Esophagus muscularis mucosa (tissue), 4 donors: ENCODE results near the gene CYFIP2. TPM values are rescaled to one million over a fixed set of nuclear protein-coding genes. Genes with fewer than 3 reads are reported as not detected.
"Not testable (repeated sequence)": the region's sequence is repeated elsewhere in the genome, so short reads cannot be mapped to it uniquely, and the experiment has no call there.

Source experiments
- DNase-seq: peaks from one replicate; pipeline ENCODE4 v3.0.0-alpha.2; 2017; ENCODE audit errors: extremely low spot score
- H3K27ac ChIP-seq, 4 donors: fragments of 200-600 bp; sonication (generic); replicated peaks in 1 of 4; 1 replicate in 3 of 4; 2 replicates in 1 of 4; pipeline ENCODE4 v1.5.1; 2016 to 2019; ENCODE audit warnings: mild to moderate bottlenecking in 1 of 4
- H3K27me3 ChIP-seq, 4 donors: fragments of 200-600 bp; sonication (generic); one replicate each; pipeline versions ENCODE4 v1.5.1 to v1.6.0; 2016 to 2019
- H3K36me3 ChIP-seq, 4 donors: fragments of 200-600 bp; sonication (generic); one replicate each; pipeline ENCODE4 v1.5.1; 2016 to 2019
- H3K4me1 ChIP-seq, 4 donors: fragments of 200-600 bp; sonication (generic); one replicate each; pipeline ENCODE4 v1.5.1; 2016 to 2019
- H3K4me3 ChIP-seq, 4 donors: fragments of 200-600 bp; sonication (generic); 1 replicate in 2 of 4; 2 replicates in 2 of 4; pipeline ENCODE4 v1.5.1; 2016 to 2019; ENCODE audit warnings: mild to moderate bottlenecking in 4 of 4, moderate library complexity in 1 of 4
- H3K9me3 ChIP-seq, 4 donors: fragments of 200-600 bp; sonication (generic); 1 replicate in 3 of 4; 2 replicates in 1 of 4; pipeline ENCODE4 v1.5.1; 2016 to 2019
- EP300 ChIP-seq: sonication (generic); formaldehyde crosslinking; IDR thresholded peaks from one replicate; pipeline ENCODE4 v1.6.1; 2017; ENCODE audit warnings: antibody characterized with exemption
- POLR2A ChIP-seq: fragments of 450-650 bp; IDR thresholded peaks from one replicate; pipeline ENCODE4 v1.6.1; 2017; ENCODE audit warnings: antibody characterized with exemption, moderate library complexity, mild to moderate bottlenecking, low read depth
- POLR2AphosphoS5 ChIP-seq, 2 donors: sonication (generic); formaldehyde crosslinking; IDR thresholded peaks; one replicate each; pipeline ENCODE4 v1.6.1; 2017; ENCODE audit warnings: antibody characterized with exemption in 2 of 2
- WGBS: methylation state at CpG from one replicate; pipeline ENCODE4 v1.1.5; 2018; 5-methylcytosine and 5-hydroxymethylcytosine counted together
- intact Hi-C: fragments of 100-400 bp; cut with DNase I; formaldehyde crosslinking; loops from one replicate; pipeline ENCODE4 v1.15.1; 2023
- total RNA-seq, 4 donors: library from RNA; depleted of rRNA; stranded (reverse); fragments of >200 nt; gene quantifications; one replicate each; pipeline versions ENCODE4 v1.1.0 to v1.2.1, GENCODE V29; 2016
- TF ChIP-seq, protein P1 (sequence below), 3 experiments: fragments of 200-600 bp in 2 of 3; fragments of 450-650 bp in 1 of 3; sonication (generic) in 2 of 3; IDR thresholded peaks; one replicate each; pipeline ENCODE4 v1.5.1; 2017 to 2019; ENCODE audit warnings: antibody characterized with exemption in 3 of 3, mild to moderate bottlenecking in 2 of 3, moderate library complexity in 1 of 3

The CYFIP2 gene
- total RNA-seq, 4 donors from 2014 or later = 12.6 to 24.9 (median 14.6) TPM

- DNase-seq = no peak
- TF ChIP-seq POLR2AphosphoS5 (IDR thresholded peaks at IDR 0.05) = no peak
- no peak for TF ChIP-seq EP300
- TF ChIP-seq, protein P1, sequence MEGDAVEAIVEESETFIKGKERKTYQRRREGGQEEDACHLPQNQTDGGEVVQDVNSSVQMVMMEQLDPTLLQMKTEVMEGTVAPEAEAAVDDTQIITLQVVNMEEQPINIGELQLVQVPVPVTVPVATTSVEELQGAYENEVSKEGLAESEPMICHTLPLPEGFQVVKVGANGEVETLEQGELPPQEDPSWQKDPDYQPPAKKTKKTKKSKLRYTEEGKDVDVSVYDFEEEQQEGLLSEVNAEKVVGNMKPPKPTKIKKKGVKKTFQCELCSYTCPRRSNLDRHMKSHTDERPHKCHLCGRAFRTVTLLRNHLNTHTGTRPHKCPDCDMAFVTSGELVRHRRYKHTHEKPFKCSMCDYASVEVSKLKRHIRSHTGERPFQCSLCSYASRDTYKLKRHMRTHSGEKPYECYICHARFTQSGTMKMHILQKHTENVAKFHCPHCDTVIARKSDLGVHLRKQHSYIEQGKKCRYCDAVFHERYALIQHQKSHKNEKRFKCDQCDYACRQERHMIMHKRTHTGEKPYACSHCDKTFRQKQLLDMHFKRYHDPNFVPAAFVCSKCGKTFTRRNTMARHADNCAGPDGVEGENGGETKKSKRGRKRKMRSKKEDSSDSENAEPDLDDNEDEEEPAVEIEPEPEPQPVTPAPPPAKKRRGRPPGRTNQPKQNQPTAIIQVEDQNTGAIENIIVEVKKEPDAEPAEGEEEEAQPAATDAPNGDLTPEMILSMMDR (IDR thresholded peaks at IDR 0.05) = no peak
- TF ChIP-seq POLR2A = no peak
- no peaks in the 10 kb centered on the region for H3K36me3 ChIP-seq
- WGBS = 72% methylated on average over 6 of the region's 6 CpGs
- H3K4me1 ChIP-seq = no peaks in the 10 kb centered on the region
- H3K27me3 ChIP-seq = no peaks in the 10 kb centered on the region
- H3K9me3 ChIP-seq = no peaks in the 10 kb centered on the region
- no peak overlapping the region for H3K27ac ChIP-seq
- intact Hi-C loops = no loop called here
- H3K4me3 ChIP-seq = no peak overlapping the region
Measured at GRCh38 chr5:157232706-157233105, 33.2 kb upstream of the CYFIP2 start.

DNA sequence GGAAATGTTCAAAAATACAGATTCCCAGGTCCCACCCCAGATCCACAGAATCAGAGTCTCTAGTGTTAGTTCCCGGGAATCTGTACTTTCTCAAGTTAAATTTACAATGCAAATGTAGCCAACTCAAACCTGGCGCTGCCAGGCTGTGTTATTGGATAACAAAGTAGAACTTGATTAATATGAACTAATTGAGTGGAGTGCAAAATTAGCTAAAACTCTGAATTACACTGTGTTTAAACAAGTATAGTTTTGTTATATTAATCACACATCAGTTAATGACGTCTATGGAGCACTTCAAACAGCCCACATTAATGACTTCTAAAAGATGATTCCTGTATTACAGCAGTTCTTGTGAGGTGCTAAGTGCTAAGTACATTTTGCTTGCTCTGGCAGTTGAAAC, 32.4 kb upstream of the CYFIP2 start:
- DNase-seq = no peak
- Histone ChIP-seq H3K36me3 (no peaks in the 10 kb centered on the region), H3K9me3 (no peaks in the 10 kb centered on the region), H3K27me3 (no peaks in the 10 kb centered on the region), H3K4me1 (no peaks in the 10 kb centered on the region), H3K27ac (no peak overlapping the region), H3K4me3 (no peak overlapping the region)
- 86% methylated on average over 3 of the region's 3 CpGs for WGBS
- intact Hi-C loops = no loop called here
- TF ChIP-seq POLR2AphosphoS5 (IDR thresholded peaks at IDR 0.05) (no peak), POLR2A (no peak), EP300 (no peak)
- TF ChIP-seq, protein P1 (IDR thresholded peaks at IDR 0.05) = no peak

DNA sequence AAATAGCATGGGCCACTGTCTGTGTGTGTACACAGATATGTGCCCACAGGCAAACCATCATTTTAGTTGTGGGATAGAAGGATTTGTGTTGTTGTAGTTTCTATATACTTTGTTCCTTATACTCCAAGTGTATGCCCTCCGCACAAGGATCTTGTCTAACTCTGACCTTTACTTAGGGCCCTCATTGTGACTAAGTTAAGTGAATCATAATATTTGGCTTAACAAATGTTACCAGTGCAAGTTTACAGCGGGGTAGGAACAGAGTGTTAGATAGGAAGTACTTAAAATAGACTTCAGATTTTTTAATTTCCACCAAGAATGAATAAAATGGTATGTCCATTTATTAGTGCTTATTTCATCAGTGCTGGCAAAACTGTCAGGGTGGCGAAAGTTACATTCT, 29.5 kb upstream of the CYFIP2 start:
- Histone ChIP-seq H3K27ac (no peak overlapping the region), H3K9me3 (no peaks in the 10 kb centered on the region), H3K4me1 (no peaks in the 10 kb centered on the region), H3K4me3 (no peak overlapping the region), H3K27me3 (no peaks in the 10 kb centered on the region), H3K36me3 (no peaks in the 10 kb centered on the region)
- WGBS = 89% methylated on average over 3 of the region's 3 CpGs
- intact Hi-C loops = no loop called here
- no peak for DNase-seq
- TF ChIP-seq POLR2A = no peak
- TF ChIP-seq, protein P1 (IDR thresholded peaks at IDR 0.05) = no peak
- no peak for TF ChIP-seq EP300
- no peak for TF ChIP-seq POLR2AphosphoS5 (IDR thresholded peaks at IDR 0.05)

- no peaks in the 10 kb centered on the region for H3K27me3 ChIP-seq
- WGBS = 65% methylated on average over 4 of the region's 4 CpGs
- H3K36me3 ChIP-seq = no peaks in the 10 kb centered on the region
- no peaks in the 10 kb centered on the region for H3K9me3 ChIP-seq
- DNase-seq = no peak
- H3K27ac ChIP-seq = no peak overlapping the region
- intact Hi-C loops = no loop called here
- no peaks in the 10 kb centered on the region for H3K4me1 ChIP-seq
- no peak for TF ChIP-seq POLR2A
- H3K4me3 ChIP-seq = no peak overlapping the region
Measured at GRCh38 chr5:157241483-157241882, 24.4 kb upstream of the CYFIP2 start.

DNA sequence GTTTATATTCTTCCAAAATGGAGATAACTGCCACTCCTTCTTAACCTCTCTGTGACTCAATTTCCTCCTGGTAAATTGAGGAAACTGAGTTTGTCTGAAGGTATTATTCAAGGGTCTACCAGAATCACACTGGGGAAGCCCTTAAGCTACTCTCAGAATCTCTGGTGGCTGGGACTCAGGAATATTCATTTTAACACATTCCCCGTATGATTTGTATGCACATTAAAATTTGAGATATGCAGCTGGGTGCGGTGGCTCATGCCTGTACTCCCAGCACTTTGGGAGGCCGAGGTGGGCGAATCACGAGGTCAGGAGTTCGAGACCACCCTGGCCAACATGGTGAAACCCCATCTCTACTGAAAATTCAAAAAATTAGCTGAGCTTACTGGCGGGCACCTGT, 21.2 kb upstream of the CYFIP2 start:
- intact Hi-C loops, H3K4me3 ChIP-seq, H3K9me3 ChIP-seq, DNase-seq, H3K4me1 ChIP-seq, H3K36me3 ChIP-seq, H3K27ac ChIP-seq, H3K27me3 ChIP-seq: not testable (repeated sequence)
- 67% methylated on average over 7 of the region's 7 CpGs for WGBS

DNA sequence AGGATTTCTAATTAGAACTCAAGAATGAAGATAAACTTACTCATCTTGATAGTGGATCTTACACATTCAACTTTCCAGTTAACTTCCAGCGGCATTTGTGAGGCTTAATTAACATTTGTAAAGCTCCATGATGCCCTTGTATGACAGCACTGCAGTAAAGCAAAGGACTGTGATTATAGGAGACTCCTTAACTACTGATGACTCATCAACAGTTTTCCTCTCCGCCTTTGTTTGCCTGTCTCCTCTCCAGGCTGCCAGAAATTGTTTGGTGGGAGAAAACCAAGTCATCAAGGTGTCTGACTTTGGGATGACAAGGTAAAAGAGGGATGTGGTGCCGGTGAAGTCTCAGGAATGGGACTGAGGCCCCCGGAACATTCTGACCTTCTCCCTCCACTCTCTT, 20.4 kb upstream of the CYFIP2 start:
- Histone ChIP-seq H3K36me3 (no peaks in the 10 kb centered on the region), H3K27me3 (no peaks in the 10 kb centered on the region), H3K4me3 (no peak overlapping the region), H3K27ac (no peak overlapping the region), H3K4me1 (no peaks in the 10 kb centered on the region), H3K9me3 (no peaks in the 10 kb centered on the region)
- no peak for DNase-seq
- 70% methylated on average over 4 of the region's 4 CpGs for WGBS
- no peak for TF ChIP-seq EP300
- TF ChIP-seq, protein P1 (IDR thresholded peaks at IDR 0.05) = no peak
- TF ChIP-seq POLR2A = no peak
- TF ChIP-seq POLR2AphosphoS5 (IDR thresholded peaks at IDR 0.05) = no peak
- intact Hi-C loops = no loop called here
